ENCODE results near the gene GNB1. TPM values are rescaled to one million over a fixed set of nuclear protein-coding genes. Genes with fewer than 3 reads are reported as not detected.

GNB1 gene
- total RNA-seq, 1 experiment from 2014 or later, result 400 TPM

GRCh38 chr1:1833456-1833855, 57.4 kb downstream of the GNB1 start:
- Mint-ChIP-seq H3K27me3 (ENCODE audit: low read depth) (no peaks in the 10 kb centered on the region), H3K36me3 (ENCODE audit: insufficient read depth in 1 of 3, low read depth in 3 of 3) (peaks cover 4 to 65% (median 53%) of the 10 kb centered on the region in 3 experiments; a peak in 6 of 7 replicates)
- H3K4me2 ChIP-seq (ENCODE audit: insufficient read depth, insufficient read length, low read length), result no peak overlapping the region

More at GRCh38 chr1:1833456-1833855, 57.4 kb downstream of the GNB1 start:
- Histone ChIP-seq H3K4me1 (ENCODE audit: insufficient read depth, low read length) (no peaks in the 10 kb centered on the region), H2AK5ac (ENCODE audit: insufficient read length, low read length) (no peak overlapping the region), H3K14ac (ENCODE audit: insufficient read depth, low read length) (no peak overlapping the region), H4K20me1 (ENCODE audit: control insufficient read depth, insufficient read depth, insufficient read length) (no peaks in the 10 kb centered on the region), H3K79me1 (ENCODE audit: insufficient read depth, low read depth, low read length, poor library complexity, severe bottlenecking) (no peaks in the 10 kb centered on the region), H2BK15ac (ENCODE audit: low read depth, low read length) (no peak overlapping the region), H2BK120ac (ENCODE audit: low read depth, low read length, poor library complexity, severe bottlenecking) (no peak overlapping the region), H2AFZ (ENCODE audit: low read length) (no peak overlapping the region), H2BK12ac (ENCODE audit: insufficient read length, low read depth, low read length) (no peak overlapping the region), H3K4ac (ENCODE audit: low read depth, low read length) (no peak overlapping the region), H4K91ac (ENCODE audit: insufficient read length, low read depth, low read length) (no peak overlapping the region), H3K27ac (ENCODE audit: insufficient read length, low read depth, low read length) (no peak overlapping the region), H3T11ph (ENCODE audit: low read length) (no peak overlapping the region), H3K79me2 (ENCODE audit: insufficient read depth, low read length) (peaks cover 8% of the 10 kb centered on the region; the same call in 1 of the 2 replicates), H2BK5ac (ENCODE audit: insufficient read length, low read length) (peak overlapping the region; percentile 6), H3K9ac (ENCODE audit: extremely low read depth, insufficient read length, low read length) (no peak overlapping the region), H3K56ac (ENCODE audit: insufficient read length, low read depth, low read length) (no peak overlapping the region), H3K9me3 (ENCODE audit: control insufficient read depth, low read depth, low read length) (no peaks in the 10 kb centered on the region), H3K23me2 (ENCODE audit: insufficient read length, low read depth, low read length, poor library complexity, severe bottlenecking) (no peaks in the 10 kb centered on the region), H2BK20ac (ENCODE audit: low read depth, low read length, poor library complexity, severe bottlenecking) (no peak overlapping the region), H4K8ac (replicated peaks; ENCODE audit: insufficient read length, low read depth, low read length) (no peak overlapping the region), H4K5ac (ENCODE audit: insufficient read length, low read depth, low read length) (no peak overlapping the region), H3K18ac (ENCODE audit: insufficient read length, low read depth, low read length) (no peak overlapping the region), H3K27me3 (ENCODE audit: insufficient read depth, low read length) (no peaks in the 10 kb centered on the region), H3K23ac (ENCODE audit: insufficient read length, low read depth, low read length) (no peak overlapping the region)
- Mint-ChIP-seq H3K9me3 (no peaks in the 10 kb centered on the region), H3K4me3 (no peak overlapping the region), H3K27ac (peak overlapping the region in 2 of 3 experiments; percentile 60 to 69; a peak in 4 of 7 replicates), H3K4me1 (peaks cover 11 to 25% of the 10 kb centered on the region in 2 experiments)
- DNase-seq, result no peak
- no peak for TF ChIP-seq CTCF (conservative IDR thresholded peaks at IDR 0.05)
- WGBS (ENCODE audit: extremely low coverage, insufficient read length, low lambda C conversion rate), result no CpG with 5 or more reads among the region's 10 CpGs

Data from H9 (cell line).